HepG2 (cell line): Measurements from ENCODE around the gene NHERF2. TPM values are rescaled to one million over a fixed set of nuclear protein-coding genes. Genes with fewer than 3 reads are reported as not detected.
A peak's percentile ranks its signal among the peaks of the same experiment; 100 is the strongest.

Experiments used
- ARNT ChIP-seq: fragments of 450-650 bp; IDR thresholded peaks from 2 replicates; pipeline ENCODE4 v1.6.1; 2017
- BHLHE40 ChIP-seq: IDR thresholded peaks from 2 replicates; pipeline ENCODE4 v1.6.1; 2011; ENCODE audit warnings: low read length, improper control_type of control experiment
- FOXM1 ChIP-seq: sonication (generic); formaldehyde crosslinking; IDR thresholded peaks from 2 replicates; pipeline ENCODE4 v1.5.0; 2020; ENCODE audit warnings: missing genetic modification reagents
- GTF3A ChIP-seq: sonication (generic); formaldehyde crosslinking; conservative IDR thresholded peaks from 2 replicates; pipeline ENCODE4 v1.4.0; 2020; ENCODE audit warnings: mild to moderate bottlenecking, missing genetic modification reagents
- JARID2 ChIP-seq: sonication (generic); formaldehyde crosslinking; IDR thresholded peaks from 2 replicates; pipeline ENCODE4 v1.8.1; 2023; ENCODE audit warnings: missing genetic modification reagents, inconsistent platforms; ENCODE audit not compliant: insufficient replicate concordance
- NFIC ChIP-seq: IDR thresholded peaks from 2 replicates; pipeline ENCODE4 v1.6.1; 2012; ENCODE audit warnings: mild to moderate bottlenecking, low read length, inconsistent platforms
- ONECUT2 ChIP-seq: sonication (generic); formaldehyde crosslinking; IDR thresholded peaks from 2 replicates; pipeline ENCODE4 v1.4.0; 2020; ENCODE audit warnings: missing genetic modification reagents
- PLRG1 ChIP-seq: fragments of 450-650 bp; conservative IDR thresholded peaks from 2 replicates; pipeline ENCODE4 v1.6.1; 2016
- ZFAT ChIP-seq: sonication (generic); formaldehyde crosslinking; conservative IDR thresholded peaks from 2 replicates; pipeline ENCODE4 v1.8.1; 2023; ENCODE audit warnings: missing genetic modification reagents, inconsistent platforms
- ZIK1 ChIP-seq: sonication (generic); formaldehyde crosslinking; IDR thresholded peaks from 2 replicates; pipeline ENCODE4 v1.5.0; 2020; ENCODE audit warnings: mild to moderate bottlenecking, low read depth, missing genetic modification reagents, borderline replicate concordance
- ZNF12 ChIP-seq: sonication (generic); formaldehyde crosslinking; IDR thresholded peaks from 2 replicates; pipeline ENCODE4 v1.5.0; 2020; ENCODE audit warnings: missing genetic modification reagents
- ZNF337 ChIP-seq: sonication (generic); formaldehyde crosslinking; IDR thresholded peaks from 2 replicates; pipeline ENCODE4 v1.5.1; 2020; ENCODE audit warnings: missing genetic modification reagents, low read depth, mild to moderate bottlenecking, borderline replicate concordance
- ZNF7 ChIP-seq: IDR thresholded peaks from 2 replicates; pipeline ENCODE4 v1.6.1; 2016; ENCODE audit warnings: missing biosample characterization, missing genetic modification reagents
- ZNF746 ChIP-seq: sonication (generic); formaldehyde crosslinking; IDR thresholded peaks from 2 replicates; pipeline ENCODE4 v1.8.0; 2022; ENCODE audit warnings: mild to moderate bottlenecking, missing genetic modification reagents
- polyA plus RNA-seq, 8 experiments: library from polyadenylated mRNA; depleted of rRNA in 3 of 8; stranded (reverse) in 7 of 8; unstranded in 1 of 8; fragments of >200 nt; fragmentation: Illumina TruSeq in 4 of 8; extraction: Trizol in 4 of 8; gene quantifications; 2 replicates each; pipeline versions ENCODE4 v1.2.1 to v1.2.3, GENCODE V29; 2011 to 2016; ENCODE audit warnings: low read depth in 4 of 8, missing spikeins in 1 of 8, mixed read lengths in 1 of 8; ENCODE audit not compliant: insufficient read depth in 1 of 8
- total RNA-seq, 5 experiments: library from RNA; depleted of rRNA; stranded (reverse); fragments of >200 nt; fragmentation: Illumina TruSeq; extraction: Trizol; gene quantifications; 2 replicates each; pipeline ENCODE4 v1.2.3, GENCODE V29; 2016; ENCODE audit warnings: low read depth in 1 of 5
- TF ChIP-seq, protein P1 (sequence below): sonication (generic); formaldehyde crosslinking; conservative IDR thresholded peaks from 2 replicates; pipeline ENCODE4 v1.8.0; 2022; ENCODE audit warnings: mild to moderate bottlenecking, moderate library complexity, missing genetic modification reagents
- TF ChIP-seq, protein P2 (sequence below): sonication (generic); formaldehyde crosslinking; IDR thresholded peaks from 2 replicates; pipeline ENCODE4 v1.5.0; 2020; ENCODE audit warnings: mild to moderate bottlenecking, missing genetic modification reagents
- TF ChIP-seq, protein P3 (sequence below): sonication (generic); formaldehyde crosslinking; IDR thresholded peaks from 2 replicates; pipeline ENCODE4 v1.5.1; 2020; ENCODE audit warnings: mild to moderate bottlenecking, moderate library complexity, missing genetic modification reagents
- TF ChIP-seq, protein P4 (sequence below): sonication (generic); formaldehyde crosslinking; IDR thresholded peaks from 2 replicates; pipeline ENCODE4 v1.9.0; 2021; ENCODE audit warnings: missing genetic modification reagents, borderline replicate concordance
- TF ChIP-seq, protein P5 (sequence below): sonication (generic); formaldehyde crosslinking; IDR thresholded peaks from 2 replicates; pipeline ENCODE4 v1.8.0; 2022; ENCODE audit warnings: mild to moderate bottlenecking, missing genetic modification reagents; ENCODE audit not compliant: insufficient replicate concordance

Gene NHERF2
- total and polyA plus RNA-seq, 2 of the 13 experiments (the other 11 are each of a cell fraction or from before 2014, with no cell fraction given): 23.7 to 39.3 TPM

DNA sequence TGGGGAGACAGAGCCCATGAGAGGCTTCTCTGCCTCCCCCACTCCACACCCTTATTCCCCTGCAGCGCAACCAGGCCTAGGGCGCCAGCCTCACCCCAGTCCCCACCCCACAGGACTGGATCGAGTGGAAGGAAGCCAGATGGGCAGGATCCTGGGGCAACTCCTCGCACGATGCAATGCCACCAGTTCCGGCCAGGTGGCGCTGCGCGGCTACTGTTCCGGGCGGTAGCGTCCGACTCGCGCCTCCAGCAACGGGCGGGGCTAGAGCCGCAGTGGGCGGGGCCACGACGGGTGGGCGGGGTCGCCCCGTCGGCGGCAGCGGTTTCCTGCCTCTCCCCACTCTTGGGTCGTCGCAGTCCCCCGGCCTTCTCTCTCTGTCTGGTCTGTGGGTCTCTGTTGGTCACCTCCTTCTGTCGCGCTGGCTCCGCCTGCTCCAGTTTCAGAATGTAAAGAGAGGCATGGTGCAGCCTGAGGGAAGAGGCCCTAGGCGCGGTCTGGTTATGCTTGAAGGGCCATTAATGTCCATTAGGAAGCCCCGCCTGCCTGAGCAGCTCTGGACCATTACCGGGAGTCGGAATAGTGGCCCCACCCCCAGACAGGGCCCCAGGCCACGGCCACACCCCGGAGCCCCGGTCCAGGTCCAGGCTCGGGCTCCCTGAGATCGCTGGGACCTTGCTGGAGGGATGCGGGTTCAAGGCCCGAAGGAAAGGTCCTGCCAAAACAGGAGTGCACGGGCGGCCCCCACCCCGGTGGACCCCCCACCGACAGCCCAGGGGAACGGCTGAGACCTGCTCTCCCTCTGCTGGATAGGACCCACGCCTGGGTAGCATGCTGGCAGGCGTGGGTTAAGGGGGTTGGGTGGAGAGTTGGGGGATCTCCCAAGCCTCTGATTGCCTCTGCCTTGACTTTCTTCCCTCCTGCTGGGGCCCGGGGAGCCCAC lies 3.3 kb upstream of the NHERF2 start (continued):
- TF ChIP-seq ZNF337 (no peak), FOXM1 (no peak), NFIC (no peak), ONECUT2 (no peak), ZIK1 (CRISPR knock-in tag) (no peak), GTF3A (CRISPR knock-in tag) (no peak; the same call in 1 of the 2 replicates), ZFAT (CRISPR knock-in tag) (no peak), ZNF7 (CRISPR knock-in tag) (no peak), JARID2 (CRISPR knock-in tag) (no peak), BHLHE40 (peak; percentile 30; the same call in 1 of the 2 replicates), ARNT (no peak), ZNF12 (CRISPR knock-in tag) (no peak), PLRG1 (no peak), ZNF746 (CRISPR knock-in tag) (no peak)
- TF ChIP-seq, protein P1, sequence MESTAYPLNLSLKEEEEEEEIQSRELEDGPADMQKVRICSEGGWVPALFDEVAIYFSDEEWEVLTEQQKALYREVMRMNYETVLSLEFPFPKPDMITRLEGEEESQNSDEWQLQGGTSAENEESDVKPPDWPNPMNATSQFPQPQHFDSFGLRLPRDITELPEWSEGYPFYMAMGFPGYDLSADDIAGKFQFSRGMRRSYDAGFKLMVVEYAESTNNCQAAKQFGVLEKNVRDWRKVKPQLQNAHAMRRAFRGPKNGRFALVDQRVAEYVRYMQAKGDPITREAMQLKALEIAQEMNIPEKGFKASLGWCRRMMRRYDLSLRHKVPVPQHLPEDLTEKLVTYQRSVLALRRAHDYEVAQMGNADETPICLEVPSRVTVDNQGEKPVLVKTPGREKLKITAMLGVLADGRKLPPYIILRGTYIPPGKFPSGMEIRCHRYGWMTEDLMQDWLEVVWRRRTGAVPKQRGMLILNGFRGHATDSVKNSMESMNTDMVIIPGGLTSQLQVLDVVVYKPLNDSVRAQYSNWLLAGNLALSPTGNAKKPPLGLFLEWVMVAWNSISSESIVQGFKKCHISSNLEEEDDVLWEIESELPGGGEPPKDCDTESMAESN (CRISPR knock-in tag): 0 out of 2 replicates have a peak, but pooled peaks have one; percentile 32
- TF ChIP-seq, protein P2, sequence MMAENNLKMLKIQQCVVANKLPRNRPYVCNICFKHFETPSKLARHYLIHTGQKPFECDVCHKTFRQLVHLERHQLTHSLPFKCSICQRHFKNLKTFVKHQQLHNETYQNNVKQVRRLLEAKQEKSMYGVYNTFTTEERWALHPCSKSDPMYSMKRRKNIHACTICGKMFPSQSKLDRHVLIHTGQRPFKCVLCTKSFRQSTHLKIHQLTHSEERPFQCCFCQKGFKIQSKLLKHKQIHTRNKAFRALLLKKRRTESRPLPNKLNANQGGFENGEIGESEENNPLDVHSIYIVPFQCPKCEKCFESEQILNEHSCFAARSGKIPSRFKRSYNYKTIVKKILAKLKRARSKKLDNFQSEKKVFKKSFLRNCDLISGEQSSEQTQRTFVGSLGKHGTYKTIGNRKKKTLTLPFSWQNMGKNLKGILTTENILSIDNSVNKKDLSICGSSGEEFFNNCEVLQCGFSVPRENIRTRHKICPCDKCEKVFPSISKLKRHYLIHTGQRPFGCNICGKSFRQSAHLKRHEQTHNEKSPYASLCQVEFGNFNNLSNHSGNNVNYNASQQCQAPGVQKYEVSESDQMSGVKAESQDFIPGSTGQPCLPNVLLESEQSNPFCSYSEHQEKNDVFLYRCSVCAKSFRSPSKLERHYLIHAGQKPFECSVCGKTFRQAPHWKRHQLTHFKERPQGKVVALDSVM (CRISPR knock-in tag): peak; percentile 36; the same call in 1 of the 2 replicates
- TF ChIP-seq, protein P3, sequence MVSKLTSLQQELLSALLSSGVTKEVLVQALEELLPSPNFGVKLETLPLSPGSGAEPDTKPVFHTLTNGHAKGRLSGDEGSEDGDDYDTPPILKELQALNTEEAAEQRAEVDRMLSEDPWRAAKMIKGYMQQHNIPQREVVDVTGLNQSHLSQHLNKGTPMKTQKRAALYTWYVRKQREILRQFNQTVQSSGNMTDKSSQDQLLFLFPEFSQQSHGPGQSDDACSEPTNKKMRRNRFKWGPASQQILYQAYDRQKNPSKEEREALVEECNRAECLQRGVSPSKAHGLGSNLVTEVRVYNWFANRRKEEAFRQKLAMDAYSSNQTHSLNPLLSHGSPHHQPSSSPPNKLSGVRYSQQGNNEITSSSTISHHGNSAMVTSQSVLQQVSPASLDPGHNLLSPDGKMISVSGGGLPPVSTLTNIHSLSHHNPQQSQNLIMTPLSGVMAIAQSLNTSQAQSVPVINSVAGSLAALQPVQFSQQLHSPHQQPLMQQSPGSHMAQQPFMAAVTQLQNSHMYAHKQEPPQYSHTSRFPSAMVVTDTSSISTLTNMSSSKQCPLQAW (CRISPR knock-in tag): peak; percentile 91
- TF ChIP-seq, protein P4, sequence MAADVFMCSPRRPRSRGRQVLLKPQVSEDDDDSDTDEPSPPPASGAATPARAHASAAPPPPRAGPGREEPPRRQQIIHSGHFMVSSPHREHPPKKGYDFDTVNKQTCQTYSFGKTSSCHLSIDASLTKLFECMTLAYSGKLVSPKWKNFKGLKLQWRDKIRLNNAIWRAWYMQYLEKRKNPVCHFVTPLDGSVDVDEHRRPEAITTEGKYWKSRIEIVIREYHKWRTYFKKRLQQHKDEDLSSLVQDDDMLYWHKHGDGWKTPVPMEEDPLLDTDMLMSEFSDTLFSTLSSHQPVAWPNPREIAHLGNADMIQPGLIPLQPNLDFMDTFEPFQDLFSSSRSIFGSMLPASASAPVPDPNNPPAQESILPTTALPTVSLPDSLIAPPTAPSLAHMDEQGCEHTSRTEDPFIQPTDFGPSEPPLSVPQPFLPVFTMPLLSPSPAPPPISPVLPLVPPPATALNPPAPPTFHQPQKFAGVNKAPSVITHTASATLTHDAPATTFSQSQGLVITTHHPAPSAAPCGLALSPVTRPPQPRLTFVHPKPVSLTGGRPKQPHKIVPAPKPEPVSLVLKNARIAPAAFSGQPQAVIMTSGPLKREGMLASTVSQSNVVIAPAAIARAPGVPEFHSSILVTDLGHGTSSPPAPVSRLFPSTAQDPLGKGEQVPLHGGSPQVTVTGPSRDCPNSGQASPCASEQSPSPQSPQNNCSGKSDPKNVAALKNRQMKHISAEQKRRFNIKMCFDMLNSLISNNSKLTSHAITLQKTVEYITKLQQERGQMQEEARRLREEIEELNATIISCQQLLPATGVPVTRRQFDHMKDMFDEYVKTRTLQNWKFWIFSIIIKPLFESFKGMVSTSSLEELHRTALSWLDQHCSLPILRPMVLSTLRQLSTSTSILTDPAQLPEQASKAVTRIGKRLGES (CRISPR knock-in tag): no peak
- TF ChIP-seq, protein P5, sequence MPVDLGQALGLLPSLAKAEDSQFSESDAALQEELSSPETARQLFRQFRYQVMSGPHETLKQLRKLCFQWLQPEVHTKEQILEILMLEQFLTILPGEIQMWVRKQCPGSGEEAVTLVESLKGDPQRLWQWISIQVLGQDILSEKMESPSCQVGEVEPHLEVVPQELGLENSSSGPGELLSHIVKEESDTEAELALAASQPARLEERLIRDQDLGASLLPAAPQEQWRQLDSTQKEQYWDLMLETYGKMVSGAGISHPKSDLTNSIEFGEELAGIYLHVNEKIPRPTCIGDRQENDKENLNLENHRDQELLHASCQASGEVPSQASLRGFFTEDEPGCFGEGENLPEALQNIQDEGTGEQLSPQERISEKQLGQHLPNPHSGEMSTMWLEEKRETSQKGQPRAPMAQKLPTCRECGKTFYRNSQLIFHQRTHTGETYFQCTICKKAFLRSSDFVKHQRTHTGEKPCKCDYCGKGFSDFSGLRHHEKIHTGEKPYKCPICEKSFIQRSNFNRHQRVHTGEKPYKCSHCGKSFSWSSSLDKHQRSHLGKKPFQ (CRISPR knock-in tag): peak; percentile 72
